GM19372 (cell line): ENCODE results near the gene ZACN.

Experiments
- ATAC-seq: cut with Tn5 transposase; IDR thresholded peaks from one replicate; pipeline ENCODE4 v1.9.1; 2021; ENCODE audit warnings: mild to moderate bottlenecking, low read depth, moderate library complexity; ENCODE audit not compliant: unreplicated experiment

The ZACN gene

GRCh38 chr17:76125922-76126321 lies 46.9 kb downstream of the ZACN start:
- ATAC-seq, result no peak

GRCh38 chr17:76130473-76130872 lies 51.5 kb downstream of the ZACN start:
- ATAC-seq, result no peak

- no peak for ATAC-seq
Observed at GRCh38 chr17:76131051-76131691, 52.2 kb downstream of the ZACN start.

GRCh38 chr17:76131692-76132573 lies 53.0 kb downstream of the ZACN start:
- ATAC-seq, result no peak
